Muscle of back (tissue), 11 donors: ENCODE results near the gene PPIB. TPM values are rescaled to one million over a fixed set of nuclear protein-coding genes. Genes with fewer than 3 reads are reported as not detected.
A peak's percentile ranks its signal among the peaks of the same experiment; 100 is the strongest.

Source experiments
- DNase-seq, 3 donors: peaks; one replicate each; pipeline versions ENCODE4 v3.0.0 to v3.0.0-alpha.2; 2013
- polyA plus RNA-seq, 10 donors: library from polyadenylated mRNA; unstranded; fragments of 120-200 nt; gene quantifications; one replicate each; pipeline ENCODE4 v1.2.1, GENCODE V29; 2013; ENCODE audit not compliant: insufficient read length in 10 of 10

Gene PPIB
- polyA plus RNA-seq, 10 donors, result 231 to 484 (median 310) TPM

DNA sequence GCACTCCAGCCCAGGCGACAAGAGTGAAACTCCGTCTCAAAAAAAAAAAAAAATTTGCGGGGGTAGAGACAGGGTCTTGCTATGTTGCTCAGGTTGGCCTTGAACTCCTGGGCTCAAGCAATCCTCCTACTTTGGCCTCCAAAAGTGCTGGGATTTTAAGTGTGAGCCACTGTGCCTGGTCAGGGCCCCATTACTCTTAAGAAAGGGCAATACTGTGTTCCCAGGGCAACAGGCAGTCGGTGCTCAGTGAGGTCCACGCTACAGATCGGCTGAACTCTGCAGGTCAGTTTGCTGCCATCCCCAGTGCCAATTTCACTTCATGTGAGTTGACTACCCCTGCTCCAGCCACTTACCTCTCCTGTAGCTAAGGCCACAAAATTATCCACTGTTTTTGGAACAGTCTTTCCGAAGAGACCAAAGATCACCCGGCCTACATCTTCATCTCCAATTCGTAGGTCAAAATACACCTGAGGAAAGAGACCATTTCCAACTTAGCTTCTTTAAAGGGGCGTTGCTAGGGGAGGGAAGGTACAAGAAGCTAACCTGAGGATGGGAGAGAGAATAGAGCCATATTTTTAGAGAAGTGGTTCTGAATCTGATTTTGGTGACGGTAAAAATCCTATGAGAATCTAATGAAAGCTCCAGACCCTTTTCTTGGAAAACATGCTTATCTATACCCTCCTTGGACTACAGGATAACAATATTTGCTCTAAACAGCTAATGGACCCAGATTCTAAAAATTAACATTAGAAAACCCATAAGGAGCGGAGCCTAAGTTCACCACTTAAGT, 939 bp downstream of the PPIB start:
- DNase-seq, result peak in 1 of 3 donors; percentile 17

DNA sequence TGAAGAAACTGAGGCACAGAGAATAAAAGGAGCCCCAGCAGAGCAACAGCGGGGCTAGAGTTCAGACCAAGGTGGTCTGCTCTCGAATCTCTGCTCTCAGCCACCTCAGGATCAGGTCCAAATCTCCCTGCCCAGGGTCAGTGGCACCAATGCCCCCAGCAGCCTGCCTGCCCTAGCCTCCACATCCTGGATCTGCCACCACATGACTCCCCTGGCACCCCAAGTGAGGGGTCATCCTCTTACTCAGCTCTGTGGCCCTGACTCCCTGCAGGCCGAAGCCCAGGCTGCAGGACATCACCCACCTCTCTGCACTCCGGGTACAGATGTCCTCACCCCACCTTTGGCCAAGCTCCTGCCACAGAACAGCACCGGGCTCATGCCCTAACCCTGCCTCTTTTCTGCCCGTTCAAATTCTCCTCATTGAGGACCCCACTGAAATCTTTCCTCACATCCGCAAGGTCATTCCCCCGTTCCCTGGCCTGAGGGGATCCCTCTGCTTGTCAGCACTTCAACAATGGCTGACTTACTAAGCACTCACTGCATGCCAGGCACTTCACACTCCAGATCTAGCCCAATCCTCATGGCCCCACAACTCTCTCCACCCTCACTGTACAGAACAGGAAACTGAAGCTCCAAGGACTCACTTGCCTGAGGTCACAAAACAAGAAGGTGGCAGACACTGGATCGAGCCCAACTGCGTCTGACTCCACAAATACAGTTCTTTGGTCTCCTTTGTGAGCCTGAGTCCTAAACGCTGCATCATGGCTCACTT, 4.3 kb downstream of the PPIB start:
- DNase-seq, result no peak

DNA sequence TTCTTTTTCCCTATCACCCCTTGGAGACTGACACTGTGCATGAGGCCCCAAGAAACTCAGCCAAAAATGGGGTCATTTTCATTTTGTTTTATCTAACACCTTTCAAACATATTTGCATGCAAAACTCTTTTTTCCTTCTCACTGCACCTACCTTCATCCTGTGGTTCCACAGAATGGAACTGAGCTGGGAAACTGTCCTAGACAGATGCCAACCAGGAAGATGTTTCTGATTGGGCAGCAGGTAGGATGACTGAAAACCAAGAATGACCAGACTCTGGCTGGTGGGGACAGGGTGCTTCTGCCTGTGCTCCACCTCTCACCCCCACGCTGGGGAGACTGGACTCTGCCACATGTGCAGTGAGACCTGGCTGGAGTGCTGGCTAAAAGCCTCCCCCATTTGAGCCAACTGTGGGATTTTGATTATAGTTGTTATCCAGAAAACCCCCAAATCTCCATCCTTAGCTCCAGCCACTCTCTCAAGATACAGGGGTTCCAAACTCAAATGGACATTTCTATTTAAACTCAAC, 5.2 kb downstream of the PPIB start:
- no peak for DNase-seq

DNA sequence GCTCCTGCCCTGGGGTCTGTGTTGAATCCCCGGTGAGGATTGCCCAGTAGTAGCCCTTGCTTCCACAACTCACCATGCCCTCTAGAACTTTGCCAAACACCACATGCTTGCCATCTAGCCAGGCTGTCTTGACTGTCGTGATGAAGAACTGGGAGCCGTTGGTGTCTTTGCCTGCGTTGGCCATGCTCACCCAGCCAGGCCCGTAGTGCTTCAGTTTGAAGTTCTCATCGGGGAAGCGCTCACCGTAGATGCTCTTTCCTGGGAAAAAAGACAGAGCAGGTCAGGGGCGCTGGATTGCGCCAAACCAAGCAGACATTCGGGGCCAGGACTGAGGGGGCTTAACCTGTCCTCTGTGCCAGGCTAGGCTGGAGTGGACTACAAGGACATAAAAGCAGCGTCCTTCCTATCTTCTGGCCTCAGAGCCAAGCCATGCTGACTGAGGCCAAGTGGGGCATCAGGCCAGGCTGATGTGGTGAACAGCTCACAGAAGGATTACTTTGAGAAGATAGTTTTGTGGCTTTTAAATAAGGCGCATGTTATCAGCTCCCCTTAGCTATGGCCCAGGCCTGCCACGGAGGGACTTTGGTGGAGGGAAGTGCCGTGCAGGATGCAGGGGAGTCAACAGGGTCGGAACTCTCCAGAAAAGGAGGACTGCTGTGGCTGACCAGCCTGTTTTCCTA, 6.0 kb downstream of the PPIB start:
- DNase-seq, result no peak

DNA sequence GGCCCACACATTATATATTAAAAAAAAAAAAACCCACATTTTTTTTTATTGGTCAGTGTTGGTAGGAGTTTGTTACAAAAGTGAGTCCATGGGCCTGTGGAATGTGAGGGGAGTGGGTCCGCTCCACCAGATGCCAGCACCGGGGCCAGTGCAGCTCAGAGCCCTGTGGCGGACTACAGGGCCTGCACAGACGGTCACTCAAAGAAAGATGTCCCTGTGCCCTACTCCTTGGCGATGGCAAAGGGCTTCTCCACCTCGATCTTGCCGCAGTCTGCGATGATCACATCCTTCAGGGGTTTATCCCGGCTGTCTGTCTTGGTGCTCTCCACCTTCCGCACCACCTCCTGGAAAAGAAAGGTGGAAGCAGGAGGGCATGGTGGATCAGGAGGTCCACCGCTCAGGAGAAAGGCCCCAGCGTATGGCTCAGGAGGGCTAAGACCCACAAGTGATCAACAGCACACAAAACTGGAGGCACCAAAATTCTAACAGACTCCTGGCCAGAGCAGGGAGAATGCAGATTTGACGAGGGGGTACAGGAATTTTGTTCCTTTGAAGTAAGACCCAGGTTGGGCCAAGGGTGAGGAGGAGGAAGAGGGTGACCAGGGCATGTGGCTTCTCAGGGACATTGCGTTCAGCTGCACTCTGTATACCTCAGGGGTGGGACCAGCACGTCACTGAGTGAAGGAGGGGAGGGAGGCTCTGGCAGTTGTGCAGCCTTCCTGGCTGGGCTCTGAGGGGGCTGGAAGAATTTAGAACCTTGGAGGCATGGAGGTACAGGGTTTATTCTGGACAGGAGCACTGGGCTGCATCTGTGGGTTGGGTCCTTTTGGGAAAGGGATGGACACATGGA, 6.8 kb downstream of the PPIB start:
- no peak for DNase-seq

DNA sequence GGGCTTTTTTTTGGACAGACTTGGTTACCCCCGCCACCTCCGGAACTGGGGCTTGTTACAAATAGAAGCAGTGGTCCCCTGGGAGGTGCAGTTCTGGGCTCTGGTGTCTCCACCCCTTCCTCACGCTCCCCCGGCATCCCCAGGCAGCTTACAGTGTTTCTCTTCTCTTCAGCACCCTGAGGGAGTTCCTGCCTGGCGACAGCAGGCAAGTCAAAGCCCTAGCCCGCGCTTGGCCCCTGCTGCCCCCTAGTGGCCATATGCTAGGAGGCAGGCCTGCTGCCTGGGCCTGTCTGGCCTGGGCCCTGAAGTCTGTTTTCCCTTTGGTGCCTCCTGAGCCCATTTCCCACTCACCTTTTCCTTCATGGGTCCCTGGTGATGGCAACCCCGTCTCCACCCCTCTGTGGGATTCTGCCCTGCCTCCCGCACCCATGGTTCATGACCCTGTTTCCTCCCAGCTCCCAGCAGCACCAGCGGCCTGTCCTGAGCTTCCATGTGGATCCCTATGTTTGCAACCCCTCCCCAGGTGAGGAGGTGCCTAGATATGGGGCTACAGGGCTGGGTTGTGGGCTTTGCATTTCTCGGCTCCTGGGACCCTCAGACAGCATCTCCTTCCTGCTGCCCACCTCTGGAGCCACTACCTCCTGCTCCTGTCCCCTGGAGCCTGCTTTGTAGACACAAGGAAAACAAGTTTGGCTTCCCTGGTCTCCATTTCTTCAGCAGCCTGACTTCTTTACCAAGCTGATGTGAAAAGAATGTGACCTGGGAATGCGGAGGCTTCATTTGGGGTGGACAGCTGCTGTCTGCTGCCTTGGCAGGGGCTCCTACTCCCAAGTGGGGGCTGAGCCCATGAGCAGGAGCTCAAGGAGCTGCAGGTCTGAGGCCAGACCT, 9.1 kb downstream of the PPIB start:
- DNase-seq, result peak; percentile 71 to 91 (median 86)

DNA sequence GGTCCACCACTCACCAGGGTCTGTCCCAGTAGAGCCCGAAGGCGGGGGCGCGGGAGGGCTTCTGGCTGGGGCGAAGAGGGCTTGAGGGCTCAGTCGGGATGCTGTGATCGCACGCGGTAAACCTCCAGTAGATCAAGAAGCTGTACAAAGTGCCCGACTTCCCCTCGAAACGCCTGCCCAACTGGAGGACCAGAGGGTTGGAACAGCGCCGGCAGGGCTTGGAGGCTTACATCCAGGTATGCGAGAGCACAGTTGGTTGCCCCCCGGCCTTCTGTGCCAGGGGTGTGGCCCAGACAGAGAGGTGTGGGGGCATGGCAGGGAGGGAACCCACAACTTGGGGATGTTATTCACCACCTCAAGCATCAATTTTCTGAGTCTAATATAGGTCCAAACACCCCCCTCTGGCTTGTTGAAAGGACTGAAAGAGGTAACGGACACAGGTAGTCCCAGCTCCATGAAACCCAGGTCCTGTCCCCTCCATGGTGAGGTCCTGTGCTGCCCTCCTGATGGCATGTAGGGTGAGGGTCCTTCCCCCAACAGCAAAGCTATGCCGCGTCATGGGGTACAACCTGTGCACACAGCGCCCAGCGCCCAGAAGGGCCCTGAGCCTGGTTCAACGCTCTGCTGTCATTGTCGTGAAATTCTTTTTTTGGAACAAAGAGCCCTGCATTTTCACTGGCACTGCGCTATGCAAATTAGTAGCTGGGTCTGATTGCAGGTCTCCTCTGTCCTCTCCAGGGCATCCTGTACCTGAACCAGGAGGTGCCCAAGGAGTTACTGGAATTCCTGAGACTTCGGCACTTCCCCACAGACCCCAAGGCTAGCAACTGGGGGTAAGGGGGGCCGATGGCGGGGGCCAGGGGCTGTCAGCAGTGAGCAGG, 10.1 kb downstream of the PPIB start:
- DNase-seq, result no peak

DNA sequence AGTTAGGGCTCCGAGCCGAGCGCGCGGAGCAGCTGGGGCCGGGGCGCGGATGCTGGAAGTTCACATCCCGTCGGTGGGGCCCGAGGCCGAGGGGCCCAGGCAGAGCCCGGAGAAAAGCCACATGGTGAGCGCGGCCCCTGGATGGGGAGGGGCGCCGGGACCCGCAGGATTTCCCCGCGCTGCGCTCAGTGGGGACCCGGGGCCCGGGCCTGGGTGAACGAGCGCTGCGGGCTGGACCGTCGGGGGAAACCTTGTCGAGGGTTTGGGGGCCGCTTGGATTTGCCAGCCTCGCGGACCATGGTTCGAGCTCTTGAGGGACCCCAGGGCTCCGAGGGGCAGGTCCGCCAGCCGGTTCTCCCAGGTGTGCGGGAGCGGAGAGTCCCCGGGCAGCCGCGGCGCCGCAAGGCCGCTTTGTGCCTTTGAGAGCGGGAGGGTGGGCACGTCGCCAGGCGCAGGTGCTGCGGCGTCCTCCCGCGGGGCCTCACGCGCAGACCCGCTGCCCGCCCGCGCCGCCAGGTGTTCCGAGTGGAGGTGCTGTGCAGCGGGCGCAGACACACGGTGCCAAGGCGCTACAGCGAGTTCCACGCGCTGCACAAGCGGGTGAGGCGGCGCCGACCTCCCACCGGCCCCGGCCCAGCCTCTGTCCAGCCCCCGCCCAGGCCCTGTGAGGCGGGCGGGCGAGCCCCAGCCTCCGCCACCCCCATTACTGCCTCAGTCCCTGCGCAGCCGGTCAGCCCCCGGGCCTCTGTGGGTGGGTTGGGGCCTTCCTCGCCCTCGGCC, 10.9 kb downstream of the PPIB start, which contains the start of gene SNX22:
Gene SNX22 (plus strand): TSS at position 5 of the 780 bp plus-strand sequence. CDS start 45 bp downstream, at position 50.
- peak in 1 of 3 donors; percentile 57 for DNase-seq

DNA sequence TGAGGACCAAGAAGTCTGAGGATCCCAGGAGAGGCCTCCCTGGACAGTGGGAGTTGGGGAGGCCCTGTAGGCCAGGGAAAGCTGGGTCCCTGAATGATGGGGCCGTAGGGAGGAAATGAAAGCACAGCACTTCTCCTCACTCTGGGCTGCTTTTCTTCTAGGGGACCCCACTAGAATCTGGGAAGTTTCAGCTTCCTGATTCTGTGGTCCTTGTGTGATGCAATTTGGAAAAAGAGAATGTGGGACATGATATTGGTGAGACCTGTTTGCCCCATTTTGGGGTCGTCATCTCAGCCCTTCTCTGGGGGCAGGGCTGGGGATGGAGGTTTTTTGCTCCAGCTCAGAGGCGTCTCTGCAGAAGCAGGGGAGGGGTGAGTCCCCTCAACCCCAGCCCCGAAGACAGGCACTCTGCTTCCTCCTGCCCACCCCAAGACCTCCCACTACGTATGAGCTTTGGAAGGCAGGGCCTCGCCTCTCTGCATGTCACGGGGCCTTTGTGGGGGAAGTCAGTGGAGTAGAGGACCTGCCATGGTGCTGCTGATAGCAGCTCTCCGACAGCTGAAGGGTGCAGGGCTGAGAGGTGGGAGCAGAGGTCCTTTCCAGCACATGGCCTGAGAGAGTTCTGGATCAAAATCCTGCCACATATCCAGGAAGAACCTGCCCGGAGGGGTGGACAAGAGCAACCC, 12.8 kb downstream of the PPIB start:
- DNase-seq, result no peak

DNA sequence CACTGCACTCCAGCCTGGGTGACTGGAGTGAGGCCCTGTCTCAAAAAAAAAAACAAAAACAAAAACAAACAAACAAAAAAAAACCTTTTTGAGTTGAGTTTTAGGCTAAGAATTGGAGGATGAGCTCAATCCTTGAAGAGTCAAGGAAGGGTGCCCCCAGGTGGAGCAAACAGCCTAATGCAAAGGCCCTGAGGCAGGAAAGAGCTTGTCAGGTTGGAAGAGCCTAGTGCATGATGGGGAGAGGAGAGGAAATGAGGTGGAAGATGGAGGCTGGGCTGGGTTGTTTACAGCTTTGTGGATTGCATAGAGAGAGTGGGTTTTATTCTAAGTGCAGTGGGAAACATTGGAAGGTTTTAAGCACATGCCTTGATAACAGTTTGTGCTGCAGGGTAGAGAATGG, 13.4 kb downstream of the PPIB start:
- no peak for DNase-seq

DNA sequence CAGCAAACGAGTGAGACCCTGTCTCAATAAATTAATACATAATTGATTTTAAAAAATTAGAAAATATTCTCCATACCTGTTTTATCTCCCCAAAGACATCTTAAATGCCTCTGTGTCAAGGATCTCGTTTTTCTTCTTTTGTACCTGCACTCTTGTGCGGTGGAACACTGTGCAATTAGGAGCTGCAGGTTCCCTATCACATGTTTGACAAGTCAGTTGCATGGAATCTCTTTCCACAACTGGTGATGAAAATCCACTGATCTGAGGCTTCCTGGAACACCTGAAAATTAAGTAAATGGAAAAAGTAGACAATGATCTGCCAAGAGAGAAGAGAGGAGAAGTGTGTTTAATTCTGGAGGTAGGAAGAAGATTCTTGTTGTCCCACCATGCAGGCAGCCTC, 14.2 kb downstream of the PPIB start:
- DNase-seq, result no peak

DNA sequence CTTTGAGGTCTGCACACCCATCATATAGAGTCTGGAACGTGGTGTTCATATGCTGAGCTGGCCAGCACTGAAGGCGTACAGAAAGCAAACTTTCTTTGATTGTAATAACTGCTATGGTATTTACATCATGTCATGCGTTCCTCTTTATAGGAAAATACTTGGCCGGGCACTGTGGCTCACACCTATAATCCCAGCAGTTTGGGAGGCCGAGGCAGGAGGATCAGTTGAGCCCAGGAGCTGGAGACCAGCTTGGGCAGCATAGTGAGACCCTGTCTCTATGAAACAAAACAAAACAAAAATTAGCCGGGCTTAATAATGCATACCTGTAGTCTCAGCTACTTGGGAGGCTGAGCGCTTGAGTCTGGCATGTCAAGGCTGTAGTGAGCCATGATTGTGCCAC, 14.7 kb downstream of the PPIB start:
- no peak for DNase-seq

DNA sequence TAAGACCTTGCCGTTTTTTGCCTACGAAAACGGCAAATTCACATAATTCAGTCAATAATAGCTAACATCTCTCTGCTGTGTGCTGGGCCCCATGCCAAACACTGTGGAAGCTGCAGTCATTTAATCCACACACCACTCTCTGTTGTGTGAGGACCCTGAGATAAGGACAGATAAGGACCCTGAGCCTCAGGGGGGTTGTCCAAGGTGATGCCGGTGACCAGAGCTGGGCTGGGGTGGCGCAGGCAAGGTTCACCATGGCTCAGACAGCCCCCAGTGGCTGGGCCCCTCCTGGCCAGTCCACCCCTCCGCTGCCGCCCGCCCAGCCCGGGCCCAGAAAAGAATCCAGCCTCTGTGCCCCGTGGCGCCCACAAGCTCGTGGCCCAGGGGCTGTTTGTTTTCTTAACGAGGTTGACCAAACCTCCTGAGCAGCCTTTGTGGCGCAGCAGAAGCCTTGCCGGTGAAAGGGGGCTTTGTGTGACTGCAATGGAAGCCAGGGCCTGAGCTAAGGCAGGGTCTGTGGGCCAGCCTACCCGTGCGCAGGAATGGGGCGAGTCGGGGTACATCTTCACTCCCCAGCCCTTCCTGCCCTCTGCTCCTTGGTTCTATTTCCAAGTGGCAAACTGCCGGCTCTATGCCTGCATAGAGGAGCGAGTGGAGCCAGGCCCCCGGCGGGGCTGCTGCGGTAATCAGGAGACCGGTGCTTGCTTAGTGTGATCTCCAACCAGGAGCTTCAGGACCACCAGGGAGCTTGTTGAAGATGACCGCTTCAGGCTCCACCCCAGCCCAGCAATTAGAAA, 15.7 kb downstream of the PPIB start:
- DNase-seq, result no peak

DNA sequence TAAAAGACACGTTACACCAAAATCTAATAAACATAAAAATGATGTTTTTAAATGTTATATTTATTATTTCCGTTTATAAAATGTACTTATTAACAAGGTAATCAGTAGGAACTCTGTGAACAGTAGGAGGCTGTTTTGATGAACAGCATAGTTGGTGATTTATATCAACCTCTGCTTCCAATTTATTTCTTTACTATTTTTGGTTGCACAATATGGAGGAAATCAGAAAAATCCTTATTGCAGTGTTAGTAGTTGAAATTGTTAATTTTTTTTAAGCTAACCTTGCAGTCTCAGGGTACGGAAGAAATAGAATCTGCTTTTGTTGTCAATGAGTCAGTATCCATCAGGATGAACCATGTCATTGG, 16.3 kb downstream of the PPIB start:
- no peak for DNase-seq

DNA sequence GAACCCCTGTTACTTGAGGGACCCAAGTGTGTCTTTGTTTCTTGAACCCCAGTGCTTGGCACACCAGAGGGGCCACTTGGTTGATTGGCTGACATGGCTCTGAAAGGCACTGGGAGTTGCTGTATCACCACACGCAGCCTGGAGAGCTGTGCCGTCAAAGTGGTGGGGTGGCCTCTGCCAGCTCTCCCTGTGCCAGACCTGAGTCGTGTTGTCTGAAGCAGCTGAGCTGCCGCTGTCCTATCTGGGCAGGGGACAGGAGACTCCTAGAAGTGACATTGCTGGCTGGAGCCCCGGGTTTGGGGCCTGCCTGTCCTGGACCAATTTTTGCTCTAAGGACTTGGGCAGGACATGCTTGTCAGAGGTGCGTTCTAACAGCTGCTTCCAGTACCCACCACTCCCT, 16.8 kb downstream of the PPIB start:
- no peak for DNase-seq

DNA sequence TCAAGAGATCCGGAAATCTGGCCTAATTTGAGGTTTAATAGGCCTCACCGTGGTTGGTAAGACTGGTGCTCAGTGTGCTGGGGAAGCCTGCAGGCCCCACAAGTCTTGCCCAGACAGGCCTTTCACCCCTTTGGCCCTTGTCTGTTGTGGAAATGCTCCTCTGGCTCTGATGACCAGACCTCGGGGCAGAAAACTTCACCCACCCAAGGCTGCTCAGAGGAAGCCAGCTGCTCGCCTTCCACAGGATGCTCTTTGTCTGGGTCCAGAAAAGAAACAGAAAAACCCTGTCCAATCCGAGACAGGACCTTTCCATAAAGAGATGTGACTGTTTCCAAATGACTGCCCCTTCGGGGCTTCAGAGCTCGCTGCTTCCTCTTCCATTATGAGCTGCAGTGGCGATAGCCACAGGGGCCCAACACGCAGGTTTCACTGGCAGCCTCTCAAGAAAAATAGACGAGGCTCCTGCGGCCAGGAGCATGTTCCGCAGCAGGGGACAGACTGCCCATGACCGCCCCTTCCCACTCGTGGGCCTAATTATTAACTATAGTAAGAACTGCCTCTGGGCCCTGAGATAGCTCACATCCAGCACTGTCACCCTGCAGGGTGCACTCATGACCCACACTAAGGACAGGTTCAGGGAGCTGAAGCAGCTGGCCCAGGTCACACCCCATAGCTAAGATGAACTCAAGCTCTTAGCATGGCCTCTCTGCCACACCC, 18.1 kb downstream of the PPIB start:
- DNase-seq, result no peak
